ENCODE measurements around the gene PDE2A.

DNA sequence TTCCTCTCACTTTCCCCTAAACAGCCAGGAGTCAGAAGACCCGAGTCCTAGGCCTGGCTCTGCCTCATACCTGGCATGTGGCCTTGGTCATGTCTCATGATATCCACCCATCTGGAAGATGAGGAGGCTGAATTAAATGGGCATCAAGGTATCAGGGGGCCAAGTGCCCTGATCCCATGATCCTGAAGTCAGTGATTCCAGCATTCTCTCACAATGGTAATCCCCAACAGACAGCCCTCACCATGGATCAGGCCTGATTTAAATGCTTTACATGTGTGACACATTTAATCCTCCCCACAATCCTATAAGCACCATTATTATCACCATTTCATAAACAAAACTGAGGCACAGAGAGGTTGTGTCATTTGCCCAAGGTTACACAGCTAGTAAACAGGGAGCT, 70.0 kb downstream of the PDE2A start:
- TF ChIP-seq SUZ12 (IDR thresholded peaks at IDR 0.05; ENCODE audit: extremely low read depth, insufficient read depth, insufficient read length) (no peak), ZNF274 (IDR thresholded peaks at IDR 0.05; ENCODE audit: low read depth, low read length) (no peak)

All from NT2/D1 (cell line).